Breast epithelium (tissue), 4 donors: ENCODE data around the gene SLC5A7. TPM values are rescaled to one million over a fixed set of nuclear protein-coding genes. Genes with fewer than 3 reads are reported as not detected.

Source experiments
- DNase-seq, 2 donors: peaks; one replicate each; pipeline ENCODE4 v3.0.0-alpha.2; 2019; ENCODE audit warnings: low spot score in 2 of 2
- H3K27ac ChIP-seq, 2 donors: fragments of 200-600 bp; sonication (generic) in 1 of 2; one replicate each; pipeline ENCODE4 v1.5.1; 2016 to 2019; ENCODE audit warnings: mild to moderate bottlenecking in 1 of 2
- H3K27me3 ChIP-seq, 2 donors: fragments of 200-600 bp; sonication (generic) in 1 of 2; one replicate each; pipeline versions ENCODE4 v1.5.1 to v1.6.0; 2017 to 2019; ENCODE audit warnings: control low read depth in 1 of 2, mild to moderate bottlenecking in 1 of 2
- H3K36me3 ChIP-seq: fragments of 200-600 bp; one replicate; pipeline ENCODE4 v1.5.1; 2019
- H3K4me1 ChIP-seq, 2 donors: fragments of 200-600 bp; sonication (generic); one replicate each; pipeline ENCODE4 v1.5.1; 2016 to 2019; ENCODE audit warnings: control low read depth in 1 of 2
- H3K4me3 ChIP-seq, 3 donors: fragments of 200-600 bp; sonication (generic); 1 replicate in 2 of 3; 2 replicates in 1 of 3; pipeline ENCODE4 v1.5.1; 2016 to 2019; ENCODE audit warnings: mild to moderate bottlenecking in 3 of 3, moderate library complexity in 2 of 3
- H3K9me3 ChIP-seq, 2 donors: fragments of 200-600 bp; sonication (generic) in 1 of 2; one replicate each; pipeline ENCODE4 v1.5.1; 2016 to 2019; ENCODE audit warnings: control low read depth in 1 of 2
- POLR2A ChIP-seq: fragments of 450-650 bp; IDR thresholded peaks from one replicate; pipeline ENCODE4 v1.6.1; 2016; ENCODE audit warnings: antibody characterized with exemption, mild to moderate bottlenecking, moderate library complexity
- POLR2AphosphoS5 ChIP-seq, 3 donors: sonication (generic); formaldehyde crosslinking; IDR thresholded peaks; one replicate each; pipeline ENCODE4 v1.6.1; 2017; ENCODE audit warnings: antibody characterized with exemption in 3 of 3
- intact Hi-C: fragments of 100-400 bp; cut with DNase I; formaldehyde crosslinking; loops from one replicate; pipeline ENCODE4 v1.15.1; 2023; ENCODE audit warnings: low total_unique reads
- total RNA-seq, 3 donors: library from RNA; depleted of rRNA; stranded (reverse); fragments of >200 nt; gene quantifications; one replicate each; pipeline ENCODE4 v1.1.0, GENCODE V29; 2016
- TF ChIP-seq, protein P1 (sequence below), 3 donors: fragments of 450-650 bp; IDR thresholded peaks; one replicate each; pipeline ENCODE4 v1.5.1; 2016 to 2017; ENCODE audit warnings: antibody characterized with exemption in 3 of 3, mild to moderate bottlenecking in 3 of 3, moderate library complexity in 3 of 3

SLC5A7 gene
- total RNA-seq, 3 donors from 2014 or later: under 0.01 TPM; not detected in 2

DNA sequence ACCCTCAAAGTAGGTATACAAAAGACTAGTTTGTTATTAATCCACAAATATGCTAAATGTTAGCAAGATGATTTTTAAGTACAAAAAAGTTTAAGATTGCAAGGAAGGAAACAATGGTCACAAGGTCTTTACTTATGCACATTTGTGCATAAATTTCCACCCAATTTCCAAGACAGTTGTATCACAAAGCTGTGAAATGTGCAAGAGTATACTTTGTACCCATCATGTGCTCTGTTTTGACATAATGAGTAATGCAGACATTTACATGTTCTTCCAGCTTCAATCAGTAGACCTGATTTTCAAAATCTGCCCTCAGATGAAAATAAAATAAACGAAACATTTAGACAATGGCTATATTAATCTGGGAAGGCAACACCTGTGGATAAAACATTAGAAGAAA, 27.0 kb downstream of the SLC5A7 start:
- Histone ChIP-seq H3K4me3 (no peak overlapping the region), H3K36me3 (no peaks in the 10 kb centered on the region), H3K4me1 (no peaks in the 10 kb centered on the region), H3K27ac (no peak overlapping the region), H3K9me3 (peaks cover 5 to 21% of the 10 kb centered on the region in 2 donors), H3K27me3 (no peaks in the 10 kb centered on the region)
- DNase-seq: no peak
- TF ChIP-seq POLR2A: no peak
- intact Hi-C loops: no loop called here

DNA sequence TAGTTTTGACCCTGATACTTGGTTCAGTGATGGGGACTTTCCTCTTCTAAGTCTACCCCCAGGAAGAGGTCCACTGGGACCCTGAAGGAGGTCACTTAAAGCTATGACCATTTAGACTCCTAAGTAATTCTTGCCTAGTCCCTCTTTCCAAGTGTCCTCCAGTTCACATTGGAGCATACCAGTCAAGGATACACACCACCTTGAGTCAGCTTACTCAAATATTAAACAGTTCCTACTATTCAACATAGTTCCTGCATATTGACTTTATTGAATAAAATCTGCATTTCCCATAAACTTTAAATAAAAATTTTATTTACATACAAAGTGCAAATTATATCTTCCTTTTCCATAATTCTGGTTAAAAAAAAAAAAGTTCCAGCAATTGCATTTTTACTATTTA, 36.3 kb downstream of the SLC5A7 start:
- Histone ChIP-seq H3K4me1 (no peaks in the 10 kb centered on the region), H3K36me3 (no peaks in the 10 kb centered on the region), H3K9me3 (no peaks in the 10 kb centered on the region), H3K27me3 (no peaks in the 10 kb centered on the region), H3K4me3 (no peak overlapping the region), H3K27ac (no peak overlapping the region)
- DNase-seq: no peak
- intact Hi-C loops: no loop called here
- TF ChIP-seq POLR2AphosphoS5 (IDR thresholded peaks at IDR 0.05): no peak
- TF ChIP-seq POLR2A: no peak

DNA sequence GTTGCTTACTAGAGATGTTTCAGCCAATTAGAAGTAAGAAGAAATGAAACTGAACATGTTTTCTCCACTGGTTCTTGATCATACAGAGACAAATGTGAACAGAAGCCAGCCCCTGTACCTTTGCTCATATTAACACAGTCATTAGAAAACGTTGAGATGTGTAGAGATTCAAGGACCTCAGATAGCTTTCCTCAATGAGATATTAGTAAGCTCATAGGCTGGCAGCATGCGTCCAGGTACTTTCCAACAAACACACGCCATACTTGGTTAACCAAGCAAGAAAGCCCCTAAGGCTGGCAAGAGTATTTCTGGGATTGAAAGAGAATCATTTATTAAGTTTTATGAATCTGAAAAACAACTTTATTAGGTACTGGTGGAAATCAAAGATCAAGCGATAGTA, 37.5 kb downstream of the SLC5A7 start:
- intact Hi-C loops: no loop called here
- H3K27me3 ChIP-seq: no peaks in the 10 kb centered on the region
- no peaks in the 10 kb centered on the region for H3K4me1 ChIP-seq
- no peak overlapping the region for H3K4me3 ChIP-seq
- no peak for DNase-seq
- H3K36me3 ChIP-seq: no peaks in the 10 kb centered on the region
- no peaks in the 10 kb centered on the region for H3K9me3 ChIP-seq
- no peak for TF ChIP-seq POLR2A
- no peak overlapping the region for H3K27ac ChIP-seq

DNA sequence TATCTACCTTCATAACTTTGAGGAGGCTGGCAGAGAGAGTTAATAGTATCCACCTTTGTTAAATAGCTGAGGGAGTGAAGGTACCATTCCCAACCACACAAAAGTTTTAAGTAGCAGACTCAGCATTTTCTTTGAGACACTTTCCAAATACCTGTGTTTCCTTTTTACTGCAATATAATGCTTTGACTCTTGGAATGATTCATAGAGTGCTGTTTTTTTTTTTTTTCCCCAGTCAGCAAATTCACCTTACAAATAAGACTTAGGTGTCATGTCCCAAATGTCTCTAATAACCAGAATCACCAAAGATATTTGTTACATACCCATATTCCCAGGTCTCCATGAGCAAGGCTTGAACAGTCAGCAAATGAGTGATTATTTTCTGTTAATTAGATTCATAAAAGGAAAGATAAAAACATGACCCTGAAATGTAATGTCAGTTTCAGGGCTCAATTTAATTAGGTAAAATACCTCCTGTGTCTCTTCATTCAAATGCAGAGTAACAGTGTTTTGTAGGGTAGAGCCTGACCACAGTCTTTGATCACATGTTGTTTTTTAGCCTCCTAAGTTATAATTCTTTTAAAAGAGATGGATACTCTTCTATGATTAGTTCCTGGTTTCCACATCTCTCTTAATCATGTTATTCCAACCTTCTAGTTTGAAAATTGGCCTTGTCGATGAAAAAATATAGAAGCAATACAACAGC, 39.9 kb downstream of the SLC5A7 start:
- no peak for DNase-seq
- no peak overlapping the region for H3K27ac ChIP-seq
- TF ChIP-seq, protein P1, sequence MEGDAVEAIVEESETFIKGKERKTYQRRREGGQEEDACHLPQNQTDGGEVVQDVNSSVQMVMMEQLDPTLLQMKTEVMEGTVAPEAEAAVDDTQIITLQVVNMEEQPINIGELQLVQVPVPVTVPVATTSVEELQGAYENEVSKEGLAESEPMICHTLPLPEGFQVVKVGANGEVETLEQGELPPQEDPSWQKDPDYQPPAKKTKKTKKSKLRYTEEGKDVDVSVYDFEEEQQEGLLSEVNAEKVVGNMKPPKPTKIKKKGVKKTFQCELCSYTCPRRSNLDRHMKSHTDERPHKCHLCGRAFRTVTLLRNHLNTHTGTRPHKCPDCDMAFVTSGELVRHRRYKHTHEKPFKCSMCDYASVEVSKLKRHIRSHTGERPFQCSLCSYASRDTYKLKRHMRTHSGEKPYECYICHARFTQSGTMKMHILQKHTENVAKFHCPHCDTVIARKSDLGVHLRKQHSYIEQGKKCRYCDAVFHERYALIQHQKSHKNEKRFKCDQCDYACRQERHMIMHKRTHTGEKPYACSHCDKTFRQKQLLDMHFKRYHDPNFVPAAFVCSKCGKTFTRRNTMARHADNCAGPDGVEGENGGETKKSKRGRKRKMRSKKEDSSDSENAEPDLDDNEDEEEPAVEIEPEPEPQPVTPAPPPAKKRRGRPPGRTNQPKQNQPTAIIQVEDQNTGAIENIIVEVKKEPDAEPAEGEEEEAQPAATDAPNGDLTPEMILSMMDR (IDR thresholded peaks at IDR 0.05): no peak
- TF ChIP-seq POLR2A (no peak), POLR2AphosphoS5 (IDR thresholded peaks at IDR 0.05) (no peak)
- no peak overlapping the region for H3K4me3 ChIP-seq
- intact Hi-C loops: no loop called here
- no peaks in the 10 kb centered on the region for H3K27me3 ChIP-seq
- no peaks in the 10 kb centered on the region for H3K4me1 ChIP-seq
- peaks cover 0 to 4% of the 10 kb centered on the region in 2 donors for H3K9me3 ChIP-seq
- no peaks in the 10 kb centered on the region for H3K36me3 ChIP-seq

DNA sequence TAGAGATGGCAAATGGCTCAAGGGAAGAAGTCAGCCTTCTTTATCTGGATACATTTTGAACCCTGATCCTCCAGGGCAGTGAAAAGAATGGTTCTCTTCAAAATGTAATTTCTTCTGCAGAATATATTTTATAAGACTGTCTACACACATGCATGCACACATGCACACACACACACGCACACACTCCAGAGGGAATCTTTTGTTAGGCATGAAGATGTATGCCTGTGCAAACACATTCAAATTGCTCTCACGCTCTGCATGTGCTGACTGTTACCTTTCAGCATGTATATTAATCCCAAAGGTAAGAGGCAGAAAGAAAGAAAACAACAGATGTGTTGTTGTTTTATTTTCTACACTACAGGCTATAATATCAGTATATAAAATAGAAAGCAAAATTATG, 43.2 kb downstream of the SLC5A7 start:
- TF ChIP-seq, protein P1 (IDR thresholded peaks at IDR 0.05): no peak
- TF ChIP-seq POLR2AphosphoS5 (IDR thresholded peaks at IDR 0.05): no peak
- no peak for TF ChIP-seq POLR2A

DNA sequence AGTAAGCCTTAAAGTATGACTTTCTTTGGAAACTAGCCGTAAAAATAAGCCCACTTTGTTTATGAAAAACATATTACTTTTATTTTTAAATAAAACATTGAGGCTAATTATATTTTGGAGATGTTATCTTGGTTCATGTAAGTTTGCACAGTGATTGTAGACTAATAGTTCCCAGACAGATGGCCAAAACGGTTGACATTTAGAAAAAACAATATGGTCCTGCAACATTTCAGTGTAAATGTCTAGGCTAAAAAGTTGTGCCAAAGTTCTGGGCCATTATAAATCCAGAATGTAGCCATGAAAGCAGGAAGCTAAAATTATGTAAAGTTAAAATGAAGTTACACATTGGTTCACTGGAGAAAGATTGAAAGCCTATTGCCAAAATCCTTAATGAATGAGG, 43.6 kb downstream of the SLC5A7 start:
- Histone ChIP-seq H3K27me3 (no peaks in the 10 kb centered on the region), H3K4me3 (no peak overlapping the region), H3K36me3 (no peaks in the 10 kb centered on the region), H3K4me1 (no peaks in the 10 kb centered on the region), H3K27ac (no peak overlapping the region), H3K9me3 (peaks cover 0 to 10% of the 10 kb centered on the region in 2 donors)
- intact Hi-C loops: no loop called here
- no peak for DNase-seq
- TF ChIP-seq, protein P1 (IDR thresholded peaks at IDR 0.05): no peak
- TF ChIP-seq POLR2A (no peak), POLR2AphosphoS5 (IDR thresholded peaks at IDR 0.05) (no peak)

More for the DNA sequence above, 43.2 kb downstream of the SLC5A7 start:
- no peaks in the 10 kb centered on the region for H3K36me3 ChIP-seq
- H3K4me3 ChIP-seq: no peak overlapping the region
- H3K4me1 ChIP-seq: no peaks in the 10 kb centered on the region
- DNase-seq: no peak
- no peaks in the 10 kb centered on the region for H3K27me3 ChIP-seq
- intact Hi-C loops: no loop called here
- H3K27ac ChIP-seq: no peak overlapping the region
- H3K9me3 ChIP-seq: peaks cover 0 to 10% of the 10 kb centered on the region in 2 donors
